Activated naive CD8-positive, alpha-beta T cell treated with anti-CD3 and anti-CD28 coated beads, Interleukin-2, amount 10 ng/mL, durations not matched to agents 7 days and 5 days (primary cell): ENCODE data around the gene TRMT112. TPM values are rescaled to one million over a fixed set of nuclear protein-coding genes. Genes with fewer than 3 reads are reported as not detected.

Experiments used
- ATAC-seq: fragments of 150-1000 bp; cut with Tn5 transposase; one replicate; pipeline ENCODE4 v1.10.0; 2021; ENCODE audit warnings: low read depth, moderate library complexity
- POLR2A ChIA-PET: fragments of 350-600 bp; sonication (Branson Sonifier 250); formaldehyde crosslinking; loops from one replicate; lab custom pipeline; 2021; ENCODE audit warnings: antibody characterized with exemption; lab: Charles Lee
- DNase-seq: peaks from one replicate; pipeline ENCODE4 v3.0.0; 2021
- H3K27ac Mint-ChIP-seq: one replicate; pipeline ENCODE4 v1.8.0; 2022; ENCODE audit warnings: mild to moderate bottlenecking, mixed read lengths
- H3K27me3 Mint-ChIP-seq: one replicate; pipeline ENCODE4 v1.8.0; 2022; ENCODE audit warnings: mild to moderate bottlenecking, moderate library complexity, mixed read lengths
- H3K36me3 Mint-ChIP-seq: one replicate; pipeline ENCODE4 v1.8.0; 2021; ENCODE audit warnings: mild to moderate bottlenecking, mixed read lengths
- H3K4me1 Mint-ChIP-seq: one replicate; pipeline ENCODE4 v1.8.0; 2021; ENCODE audit warnings: mixed read lengths
- H3K4me3 Mint-ChIP-seq: one replicate; pipeline ENCODE4 v1.8.0; 2022; ENCODE audit warnings: mild to moderate bottlenecking, moderate library complexity, mixed read lengths
- H3K9me3 Mint-ChIP-seq: one replicate; pipeline ENCODE4 v1.8.0; 2021; ENCODE audit warnings: mixed read lengths
- total RNA-seq, 2 experiments: library from RNA; stranded (reverse); gene quantifications; one replicate each; pipeline ENCODE4 v1.2.3, GENCODE V29; 2021

Gene TRMT112
- total RNA-seq, 2 experiments from 2014 or later, result 140 to 151 TPM

- Mint-ChIP-seq H3K4me3 (no peak overlapping the region), H3K9me3 (no peaks in the 10 kb centered on the region)
- POLR2A ChIA-PET, result interaction anchor here (1.1 to 2.3 kb wide), 2 partner anchors 16 to 82 kb away, joined by 3 to 6 read pairs; no protein-coding TSS in a partner anchor
Measured at GRCh38 chr11:64287676-64288352, 29.5 kb downstream of the TRMT112 start.

DNA sequence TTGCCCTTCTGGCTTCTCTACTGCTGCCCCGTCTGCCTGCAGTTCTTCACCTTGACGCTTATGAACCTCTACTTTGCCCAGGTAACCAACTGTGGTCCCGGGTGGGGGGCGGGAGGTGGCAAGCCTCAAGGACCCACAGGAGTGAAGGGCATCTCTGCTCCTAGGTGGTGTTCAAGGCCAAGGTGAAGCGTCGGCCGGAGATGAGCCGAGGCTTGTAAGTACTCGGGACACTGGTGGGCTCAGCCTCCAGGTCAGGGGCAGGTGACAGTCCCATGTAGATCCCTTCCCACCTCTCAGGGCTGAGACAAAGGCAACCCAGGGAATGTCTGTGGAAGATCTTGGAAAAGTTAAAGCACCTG is 30.6 kb downstream of the TRMT112 start:
- no peak for DNase-seq
- H3K27me3 Mint-ChIP-seq, result peaks cover 14% of the 10 kb centered on the region
- POLR2A ChIA-PET, result interaction anchor here (1.1 to 2.3 kb wide), 3 partner anchors 15 to 81 kb away, joined by 3 to 6 read pairs (median 4); partner anchors contain the start of genes PRDX5 and TRMT112
- H3K27ac Mint-ChIP-seq, result peak overlapping the region; percentile 66
- ATAC-seq, result no peak
- peaks cover 8% of the 10 kb centered on the region for H3K4me1 Mint-ChIP-seq
- peaks cover 6% of the 10 kb centered on the region for H3K36me3 Mint-ChIP-seq
- peak overlapping the region; percentile 83 for H3K4me3 Mint-ChIP-seq
- H3K9me3 Mint-ChIP-seq, result no peaks in the 10 kb centered on the region

More at GRCh38 chr11:64287676-64288352, 29.5 kb downstream of the TRMT112 start:
- ATAC-seq (no peak), DNase-seq (no peak)
- Mint-ChIP-seq H3K27me3 (peaks cover 18% of the 10 kb centered on the region), H3K27ac (no peak overlapping the region), H3K4me1 (peaks cover 10% of the 10 kb centered on the region), H3K36me3 (peaks cover 3% of the 10 kb centered on the region)

DNA sequence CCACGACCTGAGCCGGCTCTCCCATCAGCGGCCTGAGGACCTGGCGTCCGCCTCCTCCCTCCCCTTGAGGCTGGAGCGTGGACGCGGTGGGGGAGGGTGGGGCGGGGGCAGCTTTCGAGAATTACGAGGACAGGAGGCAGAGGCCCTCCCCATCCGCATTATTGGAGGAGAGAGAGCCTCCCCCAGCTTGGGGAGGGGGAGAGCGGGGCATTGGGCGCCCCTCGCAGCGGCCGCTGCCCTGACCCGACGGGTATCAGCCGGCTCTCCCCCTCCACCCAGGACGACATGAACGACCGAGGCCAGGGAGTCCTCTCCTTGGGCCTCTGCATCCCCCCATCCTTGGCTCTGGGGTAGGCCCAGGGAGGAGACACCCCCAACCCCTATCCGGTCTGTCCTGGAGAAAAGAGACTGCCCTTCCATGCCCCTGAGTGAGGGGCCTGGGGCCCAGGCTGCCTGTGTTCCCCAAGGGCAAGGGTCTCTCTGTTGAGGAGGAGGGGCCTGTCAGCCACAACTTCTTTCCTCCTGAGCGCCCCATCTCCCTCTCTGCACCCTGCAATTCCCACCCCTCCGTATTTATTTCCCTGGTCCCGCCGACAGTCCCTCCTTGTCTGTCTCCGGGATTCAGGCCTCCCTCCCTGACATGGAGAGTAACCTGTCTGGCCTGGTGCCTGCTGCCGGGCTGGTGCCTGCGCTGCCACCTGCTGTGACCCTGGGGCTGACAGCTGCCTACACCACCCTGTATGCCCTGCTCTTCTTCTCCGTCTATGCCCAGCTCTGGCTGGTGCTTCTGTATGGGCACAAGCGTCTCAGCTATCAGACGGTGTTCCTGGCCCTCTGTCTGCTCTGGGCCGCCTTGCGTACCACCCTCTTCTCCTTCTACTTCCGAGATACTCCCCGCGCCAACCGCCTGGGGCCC is 31.2 kb downstream of the TRMT112 start:
- ATAC-seq, result no peak
- H3K27ac Mint-ChIP-seq, result peak overlapping the region; percentile 66
- H3K4me3 Mint-ChIP-seq, result peak overlapping the region; percentile 83
- peaks cover 14% of the 10 kb centered on the region for H3K27me3 Mint-ChIP-seq
- peaks cover 9% of the 10 kb centered on the region for H3K36me3 Mint-ChIP-seq
- peaks cover 8% of the 10 kb centered on the region for H3K4me1 Mint-ChIP-seq
- DNase-seq, result no peak
- H3K9me3 Mint-ChIP-seq, result no peaks in the 10 kb centered on the region
- POLR2A ChIA-PET, result interaction anchor here (1.4 to 4.5 kb wide), 5 partner anchors 16 to 80 kb away, joined by 4 to 72 read pairs (median 11); partner anchors contain the start of genes ESRRA, PPP1R14B, PRDX5 and TRMT112

DNA sequence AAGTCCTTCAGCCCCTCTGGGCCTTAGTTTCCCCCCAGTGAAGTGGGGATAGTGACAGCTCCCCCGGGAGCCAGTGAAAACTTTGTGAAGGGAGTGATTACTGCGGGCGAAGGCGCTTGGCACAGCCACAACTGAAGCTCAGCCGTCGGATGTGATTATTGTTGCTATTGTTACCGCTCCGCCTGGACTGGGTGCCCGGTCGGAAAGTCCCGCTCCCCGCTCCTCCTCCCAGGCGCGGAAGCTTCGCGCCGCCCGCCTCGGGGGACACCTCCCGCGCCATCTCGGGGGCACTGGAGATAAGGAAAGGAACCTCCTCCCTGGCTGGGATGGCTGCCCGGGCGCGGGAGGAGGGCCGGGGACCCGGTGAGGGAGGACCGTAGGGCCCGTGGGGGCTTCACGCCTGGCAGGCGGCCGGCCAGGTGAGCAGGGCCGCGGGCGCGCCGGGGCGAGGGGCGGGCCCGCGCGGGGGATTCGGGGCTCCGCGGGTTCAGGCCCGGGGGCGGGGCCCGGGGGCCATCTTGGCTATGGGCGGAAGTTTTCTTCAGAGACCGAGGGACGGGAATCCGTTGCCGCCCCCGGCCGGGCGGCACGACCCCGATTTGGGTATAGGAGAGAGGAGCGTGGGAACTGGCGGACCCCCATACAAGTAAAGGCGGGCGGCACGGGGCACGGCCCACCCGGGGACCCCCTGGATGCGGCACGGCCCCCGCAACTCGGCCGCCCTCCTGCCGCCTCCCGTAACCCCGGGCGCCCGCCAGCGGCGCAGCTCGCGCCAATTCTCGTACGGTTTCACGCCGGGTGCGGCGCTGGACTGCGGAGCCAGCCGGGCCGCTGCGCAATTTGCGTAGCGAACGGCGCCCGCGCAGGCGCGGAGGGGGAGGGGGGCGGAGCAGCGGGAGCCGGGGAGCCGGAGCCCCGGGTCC is 32.1 kb downstream of the TRMT112 start, which contains the start of gene GPR137:
Gene GPR137 (plus strand): TSS at position 887 of the 923 bp plus-strand sequence. CDS start 677 bp downstream, outside the sequence.
- H3K4me1 Mint-ChIP-seq, result peaks cover 8% of the 10 kb centered on the region

DNA sequence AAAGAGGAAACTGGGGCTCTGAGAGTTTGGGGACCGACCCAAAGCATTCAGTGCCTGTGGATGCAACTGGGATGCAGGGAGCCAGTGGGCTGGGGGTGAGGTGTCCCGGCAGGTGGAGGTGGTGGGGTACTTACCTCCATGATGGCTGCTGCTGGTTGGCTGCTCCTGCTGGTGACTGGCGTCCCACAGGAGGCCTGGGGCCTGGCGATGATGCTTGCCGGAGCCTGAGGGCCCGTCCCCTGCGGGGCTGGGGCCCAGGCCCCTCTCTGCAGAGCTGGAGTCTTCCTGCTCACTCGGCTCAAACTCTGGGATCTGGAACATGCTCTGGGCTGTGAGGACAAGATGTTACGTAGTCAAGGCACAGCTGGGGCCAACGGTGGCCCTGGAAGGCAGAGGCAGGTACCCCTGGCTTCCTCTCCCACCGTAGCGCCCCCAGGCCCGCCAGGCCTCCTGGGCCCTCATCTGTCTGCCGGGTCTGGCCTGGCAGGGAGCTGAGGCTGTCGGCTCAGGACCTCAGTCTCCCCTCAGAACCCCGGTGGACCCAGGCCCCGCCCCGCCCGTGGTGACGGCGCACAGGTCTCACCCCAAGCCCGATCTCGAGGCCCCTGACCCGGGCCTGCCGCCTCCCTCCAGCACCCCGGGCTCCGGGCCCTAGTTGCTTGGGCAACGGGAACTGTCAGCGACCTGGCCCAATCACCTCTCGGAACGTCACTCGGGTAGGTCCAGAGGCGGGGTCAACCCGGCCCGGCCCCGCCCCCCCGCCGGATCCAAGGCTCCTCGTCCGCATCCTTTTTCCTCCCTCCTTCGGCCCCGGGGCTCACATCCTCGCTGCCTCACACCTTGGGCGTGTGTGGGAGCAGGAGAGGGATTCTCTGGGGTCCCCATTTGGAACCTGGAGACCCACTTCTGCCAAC is 33.1 kb downstream of the TRMT112 start, which contains the start of gene BAD:
Gene BAD (minus strand): TSS at position 618 of the 914 bp plus-strand sequence. CDS start 297 bp downstream, at position 321.
- peak within 1 kb of the TSS; percentile 86 for H3K27ac Mint-ChIP-seq
- H3K4me3 Mint-ChIP-seq, result peak within 1 kb of the TSS; percentile 85
- POLR2A ChIA-PET, result interaction anchor here (0.7 to 4.5 kb wide), 11 partner anchors 9 to 99 kb away, joined by 3 to 72 read pairs (median 7); partner anchors contain the start of genes ESRRA, FERMT3, FKBP2 and PPP1R14B
- peaks cover 8% of the 10 kb centered on the region for H3K4me1 Mint-ChIP-seq
- peak; percentile 84 for ATAC-seq
- peak; percentile 89 for DNase-seq
- H3K36me3 Mint-ChIP-seq, result peaks cover 10% of the 10 kb centered on the region
- H3K27me3 Mint-ChIP-seq, result no peaks in the 10 kb centered on the region
- H3K9me3 Mint-ChIP-seq, result no peaks in the 10 kb centered on the region

More for the DNA sequence above, 32.1 kb downstream of the TRMT112 start, which contains the start of gene GPR137:
- peak; percentile 99 for DNase-seq
- H3K9me3 Mint-ChIP-seq, result no peaks in the 10 kb centered on the region
- H3K36me3 Mint-ChIP-seq, result peaks cover 9% of the 10 kb centered on the region
- H3K27me3 Mint-ChIP-seq, result peaks cover 5% of the 10 kb centered on the region
- H3K27ac Mint-ChIP-seq, result peak within 1 kb of the TSS; percentile 86
- H3K4me3 Mint-ChIP-seq, result peak within 1 kb of the TSS; percentile 85
- peak; percentile 63 for ATAC-seq
- POLR2A ChIA-PET, result interaction anchor here (0.6 to 4.5 kb wide), 12 partner anchors 10 to 100 kb away, joined by 3 to 72 read pairs (median 6); partner anchors contain the start of genes ESRRA, FERMT3, FKBP2 and PPP1R14B

DNA sequence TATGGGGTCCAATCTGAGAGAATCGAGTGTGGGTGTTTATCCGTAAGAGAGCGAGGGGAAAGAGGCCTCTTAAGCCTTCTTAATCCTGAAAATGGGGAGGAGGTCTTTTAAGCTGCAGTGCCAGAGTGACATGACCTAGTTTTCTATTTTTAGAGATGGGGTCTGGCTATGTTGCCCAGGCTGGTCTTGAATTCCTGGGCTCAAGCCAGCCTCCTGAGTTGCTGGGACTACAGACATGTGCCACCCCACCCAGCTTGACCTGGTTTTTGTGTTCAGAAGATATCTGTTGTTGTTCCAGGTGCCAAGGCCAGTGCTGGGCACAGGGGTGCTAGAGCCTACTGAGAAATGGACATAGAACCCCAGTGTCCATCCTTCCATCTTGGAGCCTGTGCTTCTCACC is 34.3 kb downstream of the TRMT112 start:
- no peak for DNase-seq
- no peaks in the 10 kb centered on the region for H3K9me3 Mint-ChIP-seq
- ATAC-seq, result no peak
- peak overlapping the region; percentile 34 for H3K27ac Mint-ChIP-seq
- no peaks in the 10 kb centered on the region for H3K27me3 Mint-ChIP-seq
- H3K4me1 Mint-ChIP-seq, result peaks cover 8% of the 10 kb centered on the region
- POLR2A ChIA-PET, result interaction anchor here (1.2 to 4.5 kb wide), 4 partner anchors 13 to 77 kb away, joined by 3 to 72 read pairs (median 8); partner anchors contain the start of genes ESRRA and FERMT3
- peaks cover 13% of the 10 kb centered on the region for H3K36me3 Mint-ChIP-seq
- H3K4me3 Mint-ChIP-seq, result no peak overlapping the region

DNA sequence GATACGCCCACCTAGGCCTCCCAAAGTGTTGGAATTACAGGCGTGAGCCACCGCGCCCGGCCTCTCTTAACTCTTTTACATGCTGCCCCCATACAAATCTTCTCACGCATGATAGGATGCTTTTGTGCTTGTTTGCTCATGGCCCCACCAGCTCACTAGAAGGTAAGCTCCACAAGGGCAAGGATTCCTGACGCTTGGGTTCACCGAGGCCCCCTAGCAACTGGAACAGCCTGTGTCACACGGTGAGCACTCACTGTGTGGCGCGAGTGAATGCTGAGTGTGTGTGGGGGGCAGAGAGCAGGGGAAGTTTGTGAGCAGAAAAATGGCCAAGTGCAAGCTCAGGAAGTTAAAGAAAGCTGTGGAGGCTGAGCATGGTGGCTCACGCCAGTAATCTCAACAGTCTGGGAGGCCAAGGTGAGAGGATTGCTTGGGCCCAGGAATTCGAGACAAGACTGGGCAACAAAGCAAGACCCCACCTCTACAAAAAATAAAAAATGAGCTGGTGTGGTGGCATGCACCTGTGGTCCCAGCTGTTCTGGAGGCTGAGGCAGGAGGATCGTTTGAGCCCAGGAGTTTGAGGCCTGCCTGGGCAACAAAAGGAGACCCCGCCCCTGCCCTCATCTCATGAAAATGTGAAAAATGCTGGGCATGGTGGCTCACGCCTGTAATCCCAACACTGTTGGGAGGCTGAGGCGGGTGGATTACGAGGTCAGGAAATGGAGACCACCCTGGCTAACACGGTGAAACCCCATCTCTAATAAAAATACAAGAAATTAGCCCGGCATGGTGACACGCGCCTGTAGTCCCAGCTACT is 35.2 kb downstream of the TRMT112 start:
- no peak overlapping the region for H3K4me3 Mint-ChIP-seq
- POLR2A ChIA-PET, result interaction anchor here (1.2 to 4.5 kb wide), 3 partner anchors 12 to 75 kb away, joined by 4 to 72 read pairs (median 12); partner anchors contain the start of genes ESRRA and FERMT3

GRCh38 chr11:64278576-64279190 is 38.7 kb downstream of the TRMT112 start:
- Mint-ChIP-seq H3K4me1 (peaks cover 3% of the 10 kb centered on the region), H3K27ac (no peak overlapping the region), H3K27me3 (no peaks in the 10 kb centered on the region), H3K4me3 (no peak overlapping the region), H3K9me3 (no peaks in the 10 kb centered on the region), H3K36me3 (peaks cover 13% of the 10 kb centered on the region)
- DNase-seq, result no peak
- POLR2A ChIA-PET, result interaction anchor here (0.9 to 1.3 kb wide), 3 partner anchors 9 to 26 kb away, joined by 3 to 4 read pairs (median 3); no protein-coding TSS in a partner anchor
- ATAC-seq, result no peak

More for the DNA sequence above, 35.2 kb downstream of the TRMT112 start:
- no peak overlapping the region for H3K27ac Mint-ChIP-seq
- ATAC-seq (no peak), DNase-seq (no peak)
- peaks cover 13% of the 10 kb centered on the region for H3K36me3 Mint-ChIP-seq
- H3K27me3 Mint-ChIP-seq, result no peaks in the 10 kb centered on the region
- H3K4me1 Mint-ChIP-seq, result peaks cover 8% of the 10 kb centered on the region
- H3K9me3 Mint-ChIP-seq, result no peaks in the 10 kb centered on the region

- Mint-ChIP-seq H3K36me3 (peaks cover 7% of the 10 kb centered on the region), H3K4me1 (peaks cover 2% of the 10 kb centered on the region), H3K27ac (no peak overlapping the region), H3K27me3 (no peaks in the 10 kb centered on the region), H3K9me3 (no peaks in the 10 kb centered on the region), H3K4me3 (no peak overlapping the region)
- DNase-seq (no peak), ATAC-seq (no peak)
- POLR2A ChIA-PET, result interaction anchor here (1.3 to 2.1 kb wide), 3 partner anchors 8 to 28 kb away, joined by 3 to 7 read pairs (median 4); partner anchors contain the start of gene BAD
Measured at GRCh38 chr11:64276653-64277431, 40.5 kb downstream of the TRMT112 start.
